Activated CD8-positive, alpha-beta memory T cell treated with anti-CD3 and anti-CD28 coated beads for 1 hour (primary cell): ENCODE measurements around the gene IQSEC2.

ENCODE experiments used
- DNase-seq, 2 donors: peaks; one replicate each; pipeline ENCODE4 v3.0.0-alpha.2; 2020; ENCODE audit warnings: low read depth in 1 of 2; ENCODE audit errors: extremely low read depth in 1 of 2

Gene IQSEC2

GRCh38 chrX:53281321-53281822 is at the start of gene IQSEC2:
IQSEC2 (minus strand) TSS chrX:53281584.
- no peak for DNase-seq

GRCh38 chrX:53330331-53330730 is 48.9 kb upstream of the IQSEC2 start:
- DNase-seq, result no peak

GRCh38 chrX:53324803-53325202 is 43.4 kb upstream of the IQSEC2 start:
- no peak for DNase-seq

GRCh38 chrX:53324085-53324484 is 42.7 kb upstream of the IQSEC2 start:
- DNase-seq, result no peak

- DNase-seq, result no peak
Observed at GRCh38 chrX:53323196-53323595, 41.8 kb upstream of the IQSEC2 start.

- no peak for DNase-seq
Observed at GRCh38 chrX:53321943-53322497, 40.6 kb upstream of the IQSEC2 start.

GRCh38 chrX:53321230-53321942 is 40.0 kb upstream of the IQSEC2 start:
- no peak for DNase-seq

GRCh38 chrX:53320543-53321229 is 39.3 kb upstream of the IQSEC2 start:
- no peak for DNase-seq

- no peak for DNase-seq
Observed at GRCh38 chrX:53319614-53320542, 38.5 kb upstream of the IQSEC2 start.

- no peak for DNase-seq
Observed at GRCh38 chrX:53318766-53319353, 37.5 kb upstream of the IQSEC2 start.

GRCh38 chrX:53317365-53318069 is 36.1 kb upstream of the IQSEC2 start:
- peak; percentile 24 to 49 for DNase-seq

GRCh38 chrX:53316860-53317237 is 35.5 kb upstream of the IQSEC2 start:
- DNase-seq, result no peak

GRCh38 chrX:53316111-53316859 is 34.9 kb upstream of the IQSEC2 start:
- no peak for DNase-seq

- DNase-seq, result no peak
Observed at GRCh38 chrX:53313728-53314105, 32.3 kb upstream of the IQSEC2 start.

GRCh38 chrX:53312946-53313727 is 31.8 kb upstream of the IQSEC2 start:
- peak; percentile 30 to 36 for DNase-seq

- no peak for DNase-seq
Observed at GRCh38 chrX:53309837-53310236, 28.5 kb upstream of the IQSEC2 start.

- DNase-seq, result no peak
Observed at GRCh38 chrX:53308836-53309235, 27.5 kb upstream of the IQSEC2 start.
